Heart left ventricle (tissue), 13 donors: ENCODE results near the gene ADARB1.

Source experiments
- CTCF ChIP-seq, 12 donors: fragments of 200-600 bp; sonication (generic) in 4 of 12; IDR thresholded peaks; one replicate each; pipeline versions ENCODE4 v1.5.0 to v1.8.0; 2018 to 2022; ENCODE audit warnings: antibody characterized with exemption in 12 of 12, mild to moderate bottlenecking in 5 of 12
- POLR2A ChIP-seq, 2 donors: fragments of 450-650 bp; IDR thresholded peaks; one replicate each; pipeline ENCODE4 v1.6.1; 2017; ENCODE audit warnings: antibody characterized with exemption in 2 of 2, mild to moderate bottlenecking in 2 of 2, moderate library complexity in 2 of 2
- donor health status: ischemic (EF 13 %, LVEDD 7.1; RV severe dilation, severe dysfunction).
- donor health status: DM: no; HTN: yes; CAD: no.
- donor health status: DM: no; HTN: no; CAD: no.
- donor health status: ischemic (EF 25% LVEDD 6.9; RV normal size, moderate dysfunction).
- donor health status: ischemic (EF 25% LVEDD 5.7; RV mildly dilated, moderate dysfunction).
- donor health status: ischemic (EF 35%, LVEDD 5.7; RV mildly dilated, moderate dysfunction).
- donor health status: nonischemic (EF 11% LVEDD 7.7; RV severe dilation, severe dysfunction).
- donor health status: DM: yes; HTN: yes; CAD: no.
- donor health status: PGD.
- donor health status: ischemic (EF 29% LVEDD 5.4; RV normal size, mild dysfunction).
- donor health status: nonischemic (EF 23%, LVEDD 6.1; RV moderate dilation, normal function).

- TF ChIP-seq CTCF (IDR thresholded peaks at IDR 0.05): no peak
- no peak for TF ChIP-seq POLR2A (IDR thresholded peaks at IDR 0.05)
Measured at GRCh38 chr21:45164838-45165237, 90.5 kb downstream of the ADARB1 start.
